GM12801 (cell line): ENCODE measurements around the gene ORC3.

ENCODE experiments used
- TF ChIP-seq, protein P1 (sequence below): IDR thresholded peaks from one replicate; pipeline ENCODE4 v1.5.1; 2011; ENCODE audit warnings: control low read depth; ENCODE audit not compliant: insufficient read length; ENCODE audit errors: extremely low read depth

Gene ORC3

DNA sequence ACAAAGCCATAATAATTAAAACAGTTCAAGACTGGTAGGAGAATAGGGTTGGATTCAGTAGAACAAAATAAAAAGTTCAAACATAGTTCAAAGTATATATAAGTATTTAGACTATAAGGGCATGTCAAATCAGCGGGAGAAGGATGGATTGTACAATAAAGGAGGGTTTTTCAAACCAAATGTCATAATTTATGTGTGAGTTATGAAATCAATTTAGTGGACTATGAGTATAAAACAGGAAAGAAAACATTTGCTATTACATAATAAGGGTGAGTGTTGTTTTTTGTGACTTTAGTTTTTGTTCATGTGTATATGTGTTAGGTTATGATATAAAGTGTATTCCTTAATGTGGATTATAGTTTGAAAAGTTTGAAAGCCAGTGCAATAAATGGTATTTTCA, 10.6 kb downstream of the ORC3 start:
- TF ChIP-seq, protein P1, sequence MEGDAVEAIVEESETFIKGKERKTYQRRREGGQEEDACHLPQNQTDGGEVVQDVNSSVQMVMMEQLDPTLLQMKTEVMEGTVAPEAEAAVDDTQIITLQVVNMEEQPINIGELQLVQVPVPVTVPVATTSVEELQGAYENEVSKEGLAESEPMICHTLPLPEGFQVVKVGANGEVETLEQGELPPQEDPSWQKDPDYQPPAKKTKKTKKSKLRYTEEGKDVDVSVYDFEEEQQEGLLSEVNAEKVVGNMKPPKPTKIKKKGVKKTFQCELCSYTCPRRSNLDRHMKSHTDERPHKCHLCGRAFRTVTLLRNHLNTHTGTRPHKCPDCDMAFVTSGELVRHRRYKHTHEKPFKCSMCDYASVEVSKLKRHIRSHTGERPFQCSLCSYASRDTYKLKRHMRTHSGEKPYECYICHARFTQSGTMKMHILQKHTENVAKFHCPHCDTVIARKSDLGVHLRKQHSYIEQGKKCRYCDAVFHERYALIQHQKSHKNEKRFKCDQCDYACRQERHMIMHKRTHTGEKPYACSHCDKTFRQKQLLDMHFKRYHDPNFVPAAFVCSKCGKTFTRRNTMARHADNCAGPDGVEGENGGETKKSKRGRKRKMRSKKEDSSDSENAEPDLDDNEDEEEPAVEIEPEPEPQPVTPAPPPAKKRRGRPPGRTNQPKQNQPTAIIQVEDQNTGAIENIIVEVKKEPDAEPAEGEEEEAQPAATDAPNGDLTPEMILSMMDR, result no peak

DNA sequence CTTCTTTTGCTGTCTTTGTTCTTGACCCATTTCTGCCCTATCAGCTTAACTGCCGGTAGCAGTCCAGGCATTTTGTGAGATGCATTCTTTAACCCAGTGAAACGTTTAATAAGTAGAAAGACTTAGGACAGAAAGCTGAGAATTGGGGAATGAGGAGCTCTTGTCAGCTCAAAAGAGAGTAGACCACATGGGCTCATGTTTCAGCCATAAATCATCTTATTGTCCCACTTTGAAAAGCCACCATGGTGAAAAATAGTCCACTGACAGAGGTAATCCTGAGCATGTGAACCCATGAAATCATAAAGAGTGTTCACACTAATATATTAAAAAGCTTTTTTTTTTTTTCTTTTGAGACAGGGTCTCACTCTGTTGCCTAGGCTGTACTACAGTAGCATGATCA, 16.3 kb downstream of the ORC3 start:
- TF ChIP-seq, protein P1, result no peak

DNA sequence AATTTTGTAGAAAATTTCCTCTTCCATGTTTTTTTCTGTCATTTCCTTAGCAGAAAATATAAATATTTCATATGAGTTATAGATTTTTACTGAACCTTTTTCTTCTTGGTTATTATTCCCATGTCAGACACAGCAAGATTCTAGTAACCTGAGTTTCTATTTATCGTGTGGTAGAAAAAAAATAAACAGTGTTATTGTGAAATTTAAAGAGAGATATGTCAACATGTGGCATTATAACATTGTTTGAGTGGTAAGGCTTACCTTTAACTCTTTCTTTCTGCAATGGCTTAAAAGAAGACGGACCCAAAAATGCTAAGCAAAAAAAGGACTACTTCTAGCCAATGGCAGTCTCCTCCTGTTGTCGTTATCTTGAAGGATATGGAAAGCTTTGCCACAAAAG, 18.9 kb downstream of the ORC3 start:
- TF ChIP-seq, protein P1, result no peak

DNA sequence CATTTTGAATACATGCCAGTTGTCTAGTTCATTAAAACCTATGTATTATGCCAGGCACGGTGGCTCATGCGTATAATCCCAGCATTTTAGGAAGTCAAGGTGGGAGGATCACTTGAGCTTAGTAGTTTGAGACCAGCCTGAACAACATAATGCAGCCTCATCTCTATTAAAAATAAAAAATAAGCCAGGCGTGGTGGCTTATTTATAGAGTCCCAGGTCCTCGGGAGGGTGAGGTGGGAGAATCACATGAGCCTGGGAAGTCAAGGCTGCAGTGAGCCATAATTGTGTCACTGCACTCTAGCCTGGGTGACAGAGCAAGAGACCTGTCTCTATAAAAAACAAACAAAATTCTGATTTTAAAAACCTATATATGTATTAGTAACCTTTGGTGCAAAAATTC, 27.5 kb downstream of the ORC3 start:
- TF ChIP-seq, protein P1, result no peak

DNA sequence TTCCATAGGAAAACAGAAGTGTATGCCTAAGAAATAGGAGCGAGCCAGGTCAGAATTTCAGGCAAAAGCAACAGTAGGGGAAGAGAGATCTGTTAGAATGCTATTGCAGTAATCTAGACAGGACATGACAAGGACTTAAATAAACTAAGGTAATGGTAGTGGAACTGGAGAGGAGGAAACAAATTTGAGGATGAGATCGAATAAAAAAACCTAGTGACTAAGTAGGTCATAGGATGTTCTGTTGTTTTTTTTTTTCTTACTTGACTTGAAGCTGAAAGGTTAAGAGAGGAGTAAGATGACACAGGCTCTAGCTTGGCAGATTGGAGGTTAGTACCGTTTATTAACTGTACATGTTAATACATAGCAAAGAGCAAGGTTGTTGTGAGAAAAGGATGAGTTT, 28.6 kb downstream of the ORC3 start:
- TF ChIP-seq, protein P1, result no peak

DNA sequence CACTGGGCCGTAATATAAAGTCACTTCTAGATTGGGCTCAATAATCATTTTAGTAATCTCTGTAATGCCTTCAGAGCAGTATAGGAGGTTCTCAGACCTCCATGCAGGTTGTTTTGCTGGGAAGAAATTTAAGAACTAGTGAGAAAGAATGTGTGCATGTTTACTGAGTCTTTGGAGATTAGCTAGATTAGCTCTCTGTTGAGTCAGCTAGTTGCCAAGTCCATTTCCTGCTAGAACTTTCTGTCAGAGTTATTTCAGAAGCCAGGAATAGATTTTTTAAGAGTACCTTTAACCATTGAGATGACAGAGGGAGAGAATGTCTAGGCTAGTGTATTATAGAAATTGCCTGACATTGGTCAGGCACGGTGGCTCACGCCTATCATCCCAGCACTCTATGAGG, 33.3 kb downstream of the ORC3 start:
- TF ChIP-seq, protein P1, result no peak

DNA sequence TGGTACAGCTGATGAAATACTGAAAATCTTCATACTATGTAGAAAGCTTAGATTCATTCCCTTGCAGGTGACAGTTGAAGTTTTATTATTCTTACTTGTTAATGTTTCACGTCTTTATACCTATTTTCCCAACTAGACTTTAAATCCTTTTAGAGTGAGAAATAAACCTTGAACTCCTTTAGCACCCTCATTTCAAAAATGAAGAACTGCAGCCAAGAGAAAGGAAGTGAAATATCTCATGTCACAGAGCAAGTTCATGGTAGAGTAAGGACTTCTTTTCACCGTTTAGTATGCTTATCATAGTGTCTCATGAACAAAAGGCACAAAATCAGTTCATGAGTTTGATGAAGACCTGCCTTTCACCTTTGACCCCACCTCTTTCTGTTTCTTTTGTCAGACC, 38.5 kb downstream of the ORC3 start:
- TF ChIP-seq, protein P1, result no peak

DNA sequence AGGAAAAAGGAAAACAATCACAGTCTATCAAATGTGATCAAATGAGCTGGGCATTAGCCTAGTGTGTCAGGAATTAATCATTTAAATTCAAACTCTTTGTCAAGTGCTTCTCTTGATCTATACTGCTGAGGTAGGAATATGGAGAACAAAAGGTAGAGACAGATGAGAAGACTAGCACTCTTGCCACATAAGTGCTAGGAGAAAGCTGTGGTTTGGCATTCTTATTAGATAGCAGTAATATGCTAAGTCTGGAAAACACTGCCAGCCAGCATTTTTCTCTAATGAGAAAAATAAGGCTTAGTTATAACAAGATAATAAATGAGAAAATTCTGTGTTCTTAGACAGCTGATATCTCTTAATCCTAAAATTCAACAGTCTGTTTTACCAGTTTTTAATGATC, 38.9 kb downstream of the ORC3 start:
- TF ChIP-seq, protein P1, result no peak
